IPS-18c (cell line): Measurements from ENCODE around the gene NELFB.
"Not testable (repeated sequence)": the region's sequence is repeated elsewhere in the genome, so short reads cannot be mapped to it uniquely, and the experiment has no call there.

Experiments used
- H3K4me3 ChIP-seq: 2 replicates; pipeline ENCODE4 v1.7.0; 2013; ENCODE audit warnings: low read depth, mild to moderate bottlenecking, low read length, moderate library complexity; ENCODE audit not compliant: insufficient read depth
- H3K9me3 ChIP-seq: one replicate; pipeline ENCODE4 v1.6.1; 2013; ENCODE audit warnings: mild to moderate bottlenecking, low read length, moderate library complexity; ENCODE audit not compliant: control insufficient read depth, insufficient read depth

Gene NELFB

GRCh38 chr9:137231372-137232039, 23.6 kb upstream of the NELFB start:
- H3K4me3 ChIP-seq: no peak overlapping the region
- H3K9me3 ChIP-seq: no peaks in the 10 kb centered on the region

DNA sequence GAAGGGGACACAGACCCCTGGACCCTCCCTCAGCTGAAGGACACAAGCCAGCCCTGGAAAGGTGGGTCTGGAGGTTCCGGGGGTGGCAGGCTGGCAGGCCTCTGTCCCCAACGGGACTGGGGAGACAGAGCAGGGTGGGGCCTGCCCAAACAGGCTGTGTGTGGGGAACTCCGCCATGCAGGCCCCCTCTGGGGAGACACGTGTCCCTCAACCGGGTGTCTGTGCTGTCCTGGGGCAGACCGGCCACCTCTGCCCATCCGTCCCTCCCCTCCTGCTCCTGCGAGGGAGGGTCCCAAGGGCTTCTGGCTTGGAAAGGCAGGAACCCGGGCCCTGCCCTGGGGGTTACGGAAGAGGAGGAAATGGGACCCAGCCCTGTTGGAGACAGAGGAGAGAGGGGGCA, 23.0 kb upstream of the NELFB start:
- Histone ChIP-seq H3K4me3 (no peak overlapping the region), H3K9me3 (no peaks in the 10 kb centered on the region)

GRCh38 chr9:137232510-137232909, 22.6 kb upstream of the NELFB start:
- no peak overlapping the region for H3K4me3 ChIP-seq
- no peaks in the 10 kb centered on the region for H3K9me3 ChIP-seq

- Histone ChIP-seq H3K4me3 (no peak overlapping the region), H3K9me3 (no peaks in the 10 kb centered on the region)
Observed at GRCh38 chr9:137233143-137233980, 21.8 kb upstream of the NELFB start.

GRCh38 chr9:137234055-137234697, 21.0 kb upstream of the NELFB start:
- H3K4me3 ChIP-seq: no peak overlapping the region; the same call in 1 of the 2 replicates
- no peaks in the 10 kb centered on the region for H3K9me3 ChIP-seq

DNA sequence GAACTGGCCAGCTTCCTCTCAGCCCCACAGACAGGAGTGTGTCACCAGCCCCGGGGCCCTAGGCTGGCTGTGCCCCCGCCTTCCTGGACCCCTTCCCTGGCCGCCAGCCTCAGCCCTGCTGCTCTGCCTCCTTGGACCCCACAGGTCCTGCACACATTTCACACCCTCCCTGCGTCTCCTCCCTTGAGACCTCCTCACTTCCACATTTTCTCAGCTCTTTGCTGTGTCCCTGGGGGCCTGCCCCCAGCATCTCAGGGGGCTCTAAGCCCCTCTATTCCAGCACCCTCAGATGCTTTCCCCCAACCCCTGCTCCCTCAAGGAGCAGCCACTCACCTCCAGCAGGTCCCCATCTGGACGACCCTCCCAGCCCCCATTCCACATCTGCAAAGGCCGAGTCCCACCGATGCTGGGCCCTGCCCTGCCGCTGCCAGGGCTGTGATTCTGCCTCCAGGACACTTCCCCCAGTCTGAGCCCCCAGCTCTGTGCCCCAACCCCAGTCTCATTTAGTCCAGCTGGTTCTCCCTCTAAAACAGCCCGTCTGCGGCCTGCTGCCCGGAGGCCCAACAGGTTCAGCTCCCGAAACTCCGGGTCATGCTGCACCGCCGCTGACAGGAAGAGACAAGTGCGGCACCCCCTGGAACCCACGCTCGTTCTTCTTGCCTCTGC, 20.2 kb upstream of the NELFB start:
- Histone ChIP-seq H3K4me3 (no peak overlapping the region; the same call in 1 of the 2 replicates), H3K9me3 (no peaks in the 10 kb centered on the region)

DNA sequence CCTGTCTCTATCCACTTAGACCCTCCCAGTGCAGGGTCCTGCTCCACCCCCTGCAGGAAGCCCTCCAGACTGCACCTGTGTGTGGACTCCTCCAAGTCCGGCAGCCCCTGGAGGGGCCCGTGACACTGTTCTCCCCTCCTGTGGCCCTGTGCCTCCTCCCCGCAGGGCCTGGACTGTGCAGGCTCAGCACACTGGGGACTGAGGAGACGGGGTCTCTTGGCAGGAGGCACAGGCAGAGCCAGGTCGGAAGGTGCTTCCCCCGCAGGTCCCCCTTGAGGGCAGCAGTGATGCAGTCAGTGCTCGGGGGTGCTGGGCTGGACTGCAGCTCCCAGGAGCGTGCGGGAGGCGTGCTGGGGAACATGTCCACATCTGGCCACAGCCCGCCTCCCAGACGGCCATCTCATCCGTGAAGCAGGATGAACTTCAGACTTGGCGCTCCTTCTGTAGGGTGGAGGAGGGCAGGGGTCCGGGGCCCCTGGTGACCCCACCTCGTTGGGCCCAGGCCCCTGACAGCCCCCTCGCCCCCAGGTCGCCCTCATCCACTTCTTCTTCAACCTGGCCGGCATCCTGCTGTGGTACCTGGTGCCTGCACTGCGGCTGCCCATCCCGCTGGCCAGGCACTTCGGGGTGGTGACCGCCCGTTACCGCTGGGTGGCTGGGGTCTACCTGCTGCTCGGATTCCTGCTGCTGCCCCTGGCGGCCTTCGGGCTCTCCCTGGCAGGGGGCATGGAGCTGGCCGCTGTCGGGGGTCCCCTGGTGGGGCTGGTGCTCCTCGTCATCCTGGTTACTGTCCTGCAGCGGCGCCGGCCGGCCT, 19.5 kb upstream of the NELFB start:
- no peaks in the 10 kb centered on the region for H3K9me3 ChIP-seq
- no peak overlapping the region for H3K4me3 ChIP-seq

DNA sequence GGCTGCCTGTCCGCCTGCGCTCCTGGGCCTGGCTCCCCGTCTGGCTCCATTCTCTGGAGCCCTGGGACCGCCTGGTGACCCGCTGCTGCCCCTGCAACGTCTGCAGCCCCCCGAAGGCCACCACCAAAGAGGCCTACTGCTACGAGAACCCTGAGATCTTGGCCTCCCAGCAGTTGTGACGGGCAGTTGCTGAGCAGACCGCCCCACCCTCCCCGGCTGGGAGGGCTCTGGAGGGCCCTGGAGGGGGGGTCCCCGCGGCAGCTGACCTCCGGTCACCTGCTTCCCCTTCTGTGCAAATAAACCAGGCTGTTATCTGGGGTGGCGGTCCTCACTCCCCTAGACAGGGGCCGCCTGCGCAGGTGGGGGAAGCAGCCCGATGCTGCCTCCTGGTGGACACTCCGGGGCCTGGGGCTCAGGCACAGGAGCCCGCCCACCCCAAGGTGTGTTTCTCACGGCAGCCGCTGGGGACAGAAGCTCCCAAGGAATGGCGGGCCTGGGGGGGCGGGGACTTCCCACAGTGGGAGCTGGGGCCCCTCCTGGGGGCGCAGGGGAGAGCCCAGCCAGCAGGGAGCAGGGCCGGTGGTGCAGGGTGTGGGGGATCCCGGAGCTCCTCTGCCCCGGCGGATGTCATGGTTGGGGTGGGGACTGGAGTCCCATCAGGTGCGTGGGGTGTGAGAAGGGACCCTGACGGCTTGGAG, 18.7 kb upstream of the NELFB start:
- no peaks in the 10 kb centered on the region for H3K9me3 ChIP-seq
- no peak overlapping the region for H3K4me3 ChIP-seq

GRCh38 chr9:137236936-137237421, 18.1 kb upstream of the NELFB start:
- H3K4me3 ChIP-seq: no peak overlapping the region
- H3K9me3 ChIP-seq: no peaks in the 10 kb centered on the region

DNA sequence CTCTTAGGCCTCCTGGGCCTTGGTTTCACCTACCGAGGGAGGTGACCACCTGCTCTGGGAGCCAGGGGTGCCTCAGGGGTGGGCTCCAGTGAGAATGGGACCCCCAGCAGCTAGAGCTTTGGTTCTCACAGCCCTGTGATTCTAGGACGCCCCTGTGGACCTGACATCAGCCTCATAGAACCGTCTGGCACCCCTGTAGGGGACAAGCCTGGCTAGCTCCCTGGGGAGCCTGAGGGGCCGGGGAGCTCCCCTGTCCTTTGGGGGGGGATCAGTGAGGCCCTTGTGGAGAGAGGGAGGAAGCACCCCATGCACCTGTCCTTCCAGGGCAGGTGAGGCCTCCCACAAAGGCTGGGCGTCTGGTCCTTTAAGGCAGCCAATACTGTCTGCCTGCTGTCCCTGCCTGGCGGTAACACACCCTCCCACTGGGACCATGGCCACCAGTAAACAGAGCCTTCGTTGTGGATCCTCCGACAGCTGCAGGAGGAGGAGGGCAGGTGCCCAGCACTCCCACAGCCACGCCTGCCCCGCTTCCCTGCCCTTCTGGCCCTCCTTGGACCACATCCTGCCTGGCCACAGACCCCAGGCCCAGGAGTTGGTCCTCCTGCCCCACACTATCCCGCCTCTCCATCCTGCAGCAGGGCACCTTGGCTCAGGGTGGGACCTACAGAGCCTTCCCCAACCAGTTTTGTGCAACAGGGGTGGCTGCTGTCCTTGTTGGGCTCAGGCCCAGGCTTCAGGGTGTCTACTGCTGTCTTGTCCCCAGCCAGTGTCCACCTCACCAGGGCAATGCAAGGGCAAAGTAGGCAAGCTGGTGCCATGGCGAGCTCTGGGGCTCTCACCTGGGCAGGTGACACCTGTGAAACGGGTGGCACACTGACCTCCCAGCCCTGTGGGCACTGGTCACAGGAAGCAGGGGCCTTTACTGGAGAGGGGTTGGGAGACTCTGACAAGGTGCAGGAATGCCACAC, 17.1 kb upstream of the NELFB start:
- Histone ChIP-seq H3K4me3 (no peak overlapping the region), H3K9me3 (no peaks in the 10 kb centered on the region)

GRCh38 chr9:137239541-137240200, 15.5 kb upstream of the NELFB start:
- H3K4me3 ChIP-seq: peak overlapping the region; percentile 93
- H3K9me3 ChIP-seq: not testable (repeated sequence)

- Histone ChIP-seq H3K4me3 (peak overlapping the region; percentile 93), H3K9me3 (no peaks in the 10 kb centered on the region)
Observed at GRCh38 chr9:137240318-137240840, 14.7 kb upstream of the NELFB start.

DNA sequence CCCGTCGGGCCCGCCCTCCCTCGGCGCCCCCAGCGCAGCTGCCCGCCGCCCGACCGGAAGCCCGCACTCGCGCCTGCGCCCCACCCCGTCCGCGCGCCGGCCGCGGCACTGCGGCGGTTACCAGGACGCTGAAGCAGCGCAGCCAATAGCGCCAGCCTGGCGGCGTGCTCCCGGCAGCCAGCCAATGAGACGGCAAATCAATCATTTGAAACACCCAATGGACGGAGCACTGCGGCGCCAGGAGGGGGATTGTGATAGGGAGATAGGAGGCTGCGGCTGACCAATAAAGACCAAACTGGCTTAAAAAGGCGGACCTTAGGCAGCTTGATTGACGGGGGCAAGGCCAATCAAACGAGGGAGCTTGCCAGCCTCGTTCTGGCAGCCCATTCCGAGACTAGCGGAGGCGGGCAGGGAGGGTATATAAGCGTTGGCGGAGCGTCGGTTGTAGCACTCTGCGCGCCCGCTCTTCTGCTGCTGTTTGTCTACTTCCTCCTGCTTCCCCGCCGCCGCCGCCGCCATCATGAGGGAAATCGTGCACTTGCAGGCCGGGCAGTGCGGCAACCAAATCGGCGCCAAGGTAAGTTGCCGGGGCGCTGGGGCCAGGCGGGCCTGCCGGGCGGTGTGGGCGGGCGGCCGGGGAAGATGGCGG, 14.2 kb upstream of the NELFB start, which contains the start of gene TUBB4B:
TSS of gene TUBB4B (plus strand) at position 447 of the 649 bp plus-strand sequence. CDS start at position 521, 74 bp downstream.
- peak within 1 kb of the TSS; percentile 93 for H3K4me3 ChIP-seq
- H3K9me3 ChIP-seq: no peaks in the 10 kb centered on the region
